HG03060 (cell line): ENCODE data around the gene CATSPER3.

Source experiments
- ATAC-seq: cut with Tn5 transposase; IDR thresholded peaks from one replicate; pipeline ENCODE4 v1.9.1; 2021; ENCODE audit warnings: low read depth, moderate number of reproducible peaks; ENCODE audit not compliant: unreplicated experiment

Gene CATSPER3

DNA sequence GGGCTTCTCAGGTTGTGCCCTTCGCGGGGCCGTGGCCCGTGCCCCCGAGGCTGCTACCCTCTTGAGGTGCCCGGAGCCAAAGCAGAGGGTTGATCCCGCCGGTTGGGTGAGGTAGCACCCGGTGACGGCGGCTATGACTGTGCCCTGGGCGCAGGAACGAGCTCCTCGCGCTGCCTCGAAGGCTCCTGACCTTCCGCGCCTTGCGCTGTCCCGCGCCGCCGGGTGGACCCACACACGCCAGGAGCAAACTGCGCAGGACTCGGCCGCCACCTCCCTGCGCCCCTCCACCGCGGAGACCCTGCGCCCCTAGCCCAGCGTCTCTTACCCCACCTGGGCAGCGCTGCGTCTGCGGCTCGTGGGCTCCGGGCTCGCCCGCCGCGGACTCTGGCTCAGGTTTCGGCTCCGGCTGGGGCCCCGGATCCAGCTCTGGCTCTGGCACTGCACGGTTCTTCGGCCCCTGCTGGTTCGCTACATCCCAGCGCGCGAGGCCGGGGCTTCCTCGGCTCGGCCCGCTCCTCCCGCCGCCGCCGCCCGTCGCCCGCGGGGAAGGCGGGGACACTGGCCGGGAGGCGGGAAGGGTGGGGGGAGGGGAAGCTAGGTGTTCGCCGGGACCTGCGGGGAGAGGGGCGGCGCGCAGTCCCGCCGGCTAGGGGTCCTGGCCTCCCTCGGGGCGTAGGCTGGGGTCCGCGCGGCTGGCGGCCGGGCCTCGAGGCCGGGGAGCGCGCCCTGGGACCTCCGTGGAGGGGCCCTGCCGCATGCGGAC is 71.7 kb downstream of the CATSPER3 start:
- ATAC-seq, result no peak

GRCh38 chr5:135040034-135040332 is 72.3 kb downstream of the CATSPER3 start:
- ATAC-seq, result no peak

DNA sequence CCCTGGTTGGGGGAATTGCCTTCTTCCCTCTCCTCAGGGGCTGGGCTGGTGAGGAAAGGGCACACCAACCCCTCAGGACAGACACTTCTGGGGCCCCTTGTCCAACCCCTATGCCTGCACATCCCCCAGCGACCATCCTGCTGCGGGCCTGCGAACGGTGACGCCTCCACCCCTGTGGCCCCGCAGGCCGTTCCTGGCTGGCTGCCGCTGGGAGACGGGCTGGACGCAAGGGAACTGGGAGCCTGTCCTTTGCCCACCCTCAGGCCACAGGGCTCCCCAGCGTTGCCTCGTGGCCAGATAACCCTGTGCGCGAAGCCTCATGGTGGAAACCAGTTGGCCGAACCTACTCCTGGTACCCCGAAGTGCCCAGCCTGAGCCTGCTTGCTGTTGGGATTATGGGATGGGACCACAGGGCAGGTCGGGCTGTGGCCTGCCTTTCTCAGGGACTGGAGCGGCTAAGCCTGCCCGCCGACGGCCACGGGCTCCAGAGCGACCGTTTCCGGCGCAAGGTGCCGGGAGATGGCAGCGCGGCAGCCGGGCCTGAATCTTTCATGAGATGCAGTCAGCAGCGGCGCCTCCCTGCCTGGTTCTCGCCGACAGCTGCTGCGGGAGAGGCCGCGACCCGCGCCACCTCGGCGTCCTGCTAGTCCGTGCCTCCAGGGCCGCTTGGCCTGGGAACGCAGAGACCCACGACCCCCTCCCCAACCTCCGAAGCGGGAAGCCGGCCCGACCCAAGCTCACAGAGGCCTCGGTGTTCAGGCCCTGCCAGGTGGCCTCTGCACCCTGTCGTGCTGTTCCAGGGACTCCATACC is 72.8 kb downstream of the CATSPER3 start:
- ATAC-seq, result no peak

GRCh38 chr5:135041145-135041587 is 73.5 kb downstream of the CATSPER3 start:
- ATAC-seq, result no peak

DNA sequence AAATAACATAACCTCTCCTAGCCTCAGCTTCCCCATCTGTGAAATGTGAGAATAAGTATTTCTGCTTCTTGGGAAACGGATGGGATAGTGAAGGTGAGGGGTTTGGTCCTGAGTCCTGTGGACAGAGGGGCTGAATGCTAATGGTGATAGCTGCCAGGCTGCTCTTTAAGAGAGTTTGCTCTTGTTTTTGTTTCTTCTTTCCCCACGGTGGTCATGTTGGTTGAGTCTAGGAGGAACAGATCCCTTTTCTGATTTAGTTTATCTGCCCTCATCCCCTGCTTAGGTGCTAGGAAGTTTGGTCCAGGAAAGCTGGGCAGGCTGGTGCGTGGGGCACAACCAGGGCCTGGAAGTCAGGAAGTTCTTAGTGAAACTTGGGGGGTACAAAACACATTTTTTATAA is 74.0 kb downstream of the CATSPER3 start:
- no peak for ATAC-seq

DNA sequence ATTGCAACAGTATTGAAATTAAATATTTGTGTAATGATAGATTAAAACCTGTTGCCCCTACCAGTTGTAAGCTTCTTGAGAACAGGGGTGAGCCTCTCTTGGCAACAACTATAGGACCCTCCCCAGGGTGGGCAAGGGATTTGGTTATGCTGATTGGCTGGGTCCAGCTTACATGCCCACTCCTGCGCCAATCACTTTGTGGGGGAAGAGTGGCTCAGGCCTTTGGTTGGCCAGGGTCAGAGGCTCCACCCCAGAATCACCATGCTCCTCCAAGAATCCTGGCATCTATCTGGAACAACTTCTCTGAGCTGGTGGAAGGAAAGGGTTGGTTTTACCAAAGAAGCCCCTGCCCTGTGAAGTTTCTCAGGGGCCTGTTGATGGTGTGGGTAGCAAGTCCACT is 74.9 kb downstream of the CATSPER3 start:
- no peak for ATAC-seq

DNA sequence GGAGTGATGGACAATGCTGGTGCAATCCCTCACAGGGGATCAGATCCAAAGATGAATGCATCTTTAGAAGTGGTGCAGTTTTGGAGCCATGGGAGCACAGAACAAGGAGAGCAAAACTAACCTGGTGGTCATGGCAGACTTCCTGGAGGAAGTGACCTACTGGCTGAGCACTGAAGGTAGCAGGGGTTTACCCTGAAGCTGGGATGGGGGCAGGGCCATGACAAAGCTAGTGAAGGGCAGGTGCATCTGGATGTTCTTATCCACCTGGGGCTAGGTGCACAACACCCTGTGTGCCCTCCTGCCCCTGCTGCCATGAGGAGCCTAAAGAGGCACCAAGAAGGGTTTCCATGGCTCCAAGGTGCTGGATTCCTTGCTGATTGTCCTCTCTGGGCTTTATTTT is 77.8 kb downstream of the CATSPER3 start:
- ATAC-seq, result no peak

- ATAC-seq, result no peak
These were observed 79.1 kb downstream of the CATSPER3 start for GRCh38 chr5:135046661-135047346.

- no peak for ATAC-seq
These were observed 79.6 kb downstream of the CATSPER3 start for GRCh38 chr5:135047347-135047695.

DNA sequence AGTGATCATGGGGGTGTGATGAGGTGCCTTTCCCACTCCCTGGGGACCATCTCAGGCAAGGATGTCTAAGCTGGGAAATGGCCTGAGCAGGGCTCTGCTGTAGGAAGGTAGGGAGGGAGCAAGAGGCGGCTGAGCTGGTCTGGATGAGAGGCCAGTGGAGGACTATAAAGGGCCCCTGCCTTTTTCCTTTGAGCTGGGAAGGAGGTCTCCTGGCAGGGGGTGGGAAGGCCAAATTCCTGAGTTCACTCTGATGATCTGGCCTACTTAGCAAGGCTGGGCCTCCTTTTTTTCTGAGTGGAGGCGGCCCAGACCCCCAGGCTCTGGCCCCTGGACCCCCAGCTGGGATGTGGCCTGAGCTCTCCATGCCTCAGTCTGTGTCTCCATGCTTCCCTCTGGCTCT is 80.6 kb downstream of the CATSPER3 start:
- no peak for ATAC-seq

DNA sequence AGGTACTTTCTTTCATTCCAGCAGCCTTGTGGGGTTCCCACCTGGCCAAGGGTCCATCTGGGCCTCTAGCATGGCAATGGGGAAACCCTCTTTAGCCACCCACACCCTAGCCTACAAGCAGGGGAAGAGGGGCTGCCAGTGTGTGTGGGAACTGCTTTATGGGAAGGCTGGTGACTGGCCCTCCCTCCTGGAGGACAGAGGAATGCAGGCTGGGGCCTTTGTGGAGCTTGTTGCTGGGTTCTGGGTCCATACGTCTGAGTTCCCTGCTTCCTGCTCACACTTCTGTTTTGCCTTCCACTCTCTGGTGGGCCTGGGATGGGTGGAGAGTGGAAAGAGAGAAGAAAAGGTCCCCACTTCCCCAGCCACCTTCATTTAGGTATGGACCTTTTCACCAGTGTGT is 81.2 kb downstream of the CATSPER3 start:
- ATAC-seq, result no peak

GRCh38 chr5:135050244-135050767 is 82.6 kb downstream of the CATSPER3 start:
- ATAC-seq, result no peak

DNA sequence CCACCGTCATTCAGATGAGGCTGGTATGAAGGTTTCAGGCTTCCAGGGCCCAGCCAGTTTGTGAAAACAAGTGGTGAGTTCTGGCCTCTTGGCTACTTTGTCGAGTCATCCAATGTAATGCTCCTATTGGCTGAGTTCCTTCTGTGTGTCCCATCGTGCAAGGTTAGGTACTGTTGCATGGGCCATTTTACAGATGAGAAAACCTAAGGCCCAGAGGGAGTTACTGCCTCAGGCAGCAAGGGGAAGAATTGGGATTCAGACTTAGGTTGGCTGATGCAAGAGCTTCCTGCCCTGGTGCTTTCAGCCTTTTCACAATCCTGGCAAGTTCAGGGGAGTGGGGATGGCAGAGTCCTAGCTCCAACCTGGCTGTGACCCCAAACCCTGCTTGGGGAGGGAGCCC is 83.7 kb downstream of the CATSPER3 start:
- ATAC-seq, result no peak

DNA sequence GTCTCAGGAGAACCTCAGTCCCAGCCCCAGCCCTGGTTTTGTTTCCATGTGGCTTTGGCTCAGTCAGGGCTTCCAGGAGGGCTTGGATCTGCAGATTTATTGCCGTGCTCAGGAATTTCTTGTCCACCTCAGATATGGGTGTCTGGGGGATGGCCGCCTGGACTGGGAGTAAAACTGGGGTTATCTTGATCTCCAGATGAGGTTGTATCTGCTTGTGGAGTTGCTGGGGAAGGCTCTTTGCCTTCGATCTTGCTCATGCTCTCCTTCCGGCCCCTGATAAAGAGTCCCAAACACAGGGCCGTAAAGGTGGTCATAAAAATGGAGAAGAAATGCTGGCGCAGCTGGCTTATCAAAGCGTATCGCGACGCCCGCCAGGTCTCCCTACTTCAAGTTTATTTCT is 84.2 kb downstream of the CATSPER3 start:
- ATAC-seq, result no peak

DNA sequence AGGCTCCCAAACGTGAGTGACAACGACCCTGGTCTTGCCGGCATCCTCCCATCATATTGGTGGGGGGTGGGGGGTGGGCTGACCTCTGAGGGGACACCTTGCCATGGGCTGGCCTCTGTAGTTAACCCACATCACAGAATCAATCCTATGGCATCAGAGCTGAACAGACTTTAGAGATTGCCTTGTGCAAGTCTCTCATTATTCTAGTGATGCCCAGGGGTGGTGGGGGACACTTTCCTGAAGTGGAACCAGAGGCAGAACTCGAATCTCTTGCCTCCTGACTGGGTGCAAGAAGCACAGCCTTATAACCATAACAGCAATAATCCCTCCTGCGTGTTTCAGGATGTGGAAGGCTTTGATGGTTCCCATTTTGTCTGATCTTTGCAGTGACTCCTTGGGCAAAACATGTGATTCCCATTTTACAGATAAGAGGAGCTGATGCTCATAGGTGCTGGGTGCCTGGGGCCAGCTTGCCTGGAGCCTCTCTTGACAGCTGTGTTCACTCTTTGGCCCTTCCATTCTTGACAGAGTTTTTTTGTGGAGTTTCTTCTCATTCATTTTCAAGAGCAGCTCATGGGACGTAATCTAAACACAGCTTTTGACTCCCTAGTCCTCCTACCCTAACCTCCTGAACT is 84.9 kb downstream of the CATSPER3 start:
- no peak for ATAC-seq

DNA sequence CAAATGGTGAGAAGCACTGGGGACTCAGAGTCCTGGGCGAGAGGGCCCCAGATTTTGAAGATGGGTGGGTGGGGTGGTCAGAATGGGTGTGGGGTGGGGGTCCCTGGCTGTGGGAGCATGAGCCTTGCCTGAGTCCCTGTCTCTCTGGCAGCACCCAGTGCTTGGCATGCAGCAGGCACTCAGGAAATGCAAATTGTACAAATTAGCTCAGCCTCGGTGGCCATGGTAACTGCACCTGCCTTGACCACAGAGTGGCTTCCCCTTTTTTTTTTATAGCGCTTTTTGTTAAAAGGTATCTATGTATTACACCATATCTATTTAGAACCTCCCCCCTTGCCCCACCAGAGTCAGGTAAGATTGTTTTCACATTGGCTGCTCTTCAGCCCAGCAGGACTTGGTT is 85.6 kb downstream of the CATSPER3 start:
- peak; percentile 88 for ATAC-seq

DNA sequence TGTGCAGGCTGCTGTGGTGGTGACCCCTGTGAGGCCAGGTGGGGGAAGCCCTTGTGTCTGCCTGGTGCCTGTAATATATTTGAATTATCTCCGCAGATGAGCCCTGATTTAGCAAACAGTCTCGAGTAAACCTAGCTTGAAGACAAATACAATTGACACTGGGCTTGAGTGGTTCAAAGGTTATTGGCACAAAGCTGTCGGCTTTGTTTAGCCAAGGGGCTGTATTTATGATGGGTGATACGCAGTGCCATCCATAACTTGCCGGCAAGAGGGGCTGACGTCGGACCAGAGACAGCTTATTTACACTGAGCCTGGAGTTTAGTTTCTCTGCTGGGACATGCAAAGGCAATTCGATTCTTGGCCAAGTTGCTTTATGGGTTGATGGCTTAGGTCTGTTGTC is 86.3 kb downstream of the CATSPER3 start:
- no peak for ATAC-seq

DNA sequence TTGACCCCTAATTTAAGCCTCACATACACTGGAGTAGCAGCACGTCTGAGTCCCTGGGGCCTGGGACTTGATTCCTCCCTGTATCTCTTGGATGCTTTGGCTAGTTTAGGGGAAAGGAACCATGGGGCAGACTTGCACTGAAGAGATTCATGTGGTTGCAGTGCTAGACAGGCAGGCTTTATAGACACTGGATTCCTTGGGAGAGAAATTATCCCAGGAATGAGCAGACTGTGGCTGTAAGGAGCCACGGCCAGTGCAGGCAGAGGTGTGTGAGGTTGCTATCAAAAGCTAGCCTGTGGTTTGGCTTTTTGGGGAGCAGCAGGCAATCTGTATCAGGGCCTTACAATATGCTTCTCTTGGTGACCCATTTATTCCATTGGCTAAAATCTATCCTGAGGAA is 86.8 kb downstream of the CATSPER3 start:
- ATAC-seq, result no peak

DNA sequence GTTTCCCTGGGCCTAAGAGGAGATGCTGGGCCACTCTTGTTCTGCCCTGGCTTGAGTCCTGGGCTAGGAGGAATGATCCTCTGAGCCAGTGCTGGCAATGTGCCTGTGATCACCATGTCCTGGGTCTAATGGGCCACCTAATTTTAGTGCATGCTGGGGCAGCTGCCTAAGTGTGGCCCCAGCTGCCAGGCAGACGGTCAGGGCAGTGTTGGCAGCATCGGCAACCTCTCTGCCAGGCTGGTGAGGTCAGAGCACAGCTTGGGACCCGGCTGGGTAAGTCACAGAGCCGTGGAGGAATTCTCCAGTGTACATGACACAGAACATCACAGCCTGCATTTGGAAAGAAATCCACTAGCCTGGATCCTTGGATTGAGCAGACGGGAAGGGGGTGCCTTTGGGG is 87.7 kb downstream of the CATSPER3 start:
- no peak for ATAC-seq

DNA sequence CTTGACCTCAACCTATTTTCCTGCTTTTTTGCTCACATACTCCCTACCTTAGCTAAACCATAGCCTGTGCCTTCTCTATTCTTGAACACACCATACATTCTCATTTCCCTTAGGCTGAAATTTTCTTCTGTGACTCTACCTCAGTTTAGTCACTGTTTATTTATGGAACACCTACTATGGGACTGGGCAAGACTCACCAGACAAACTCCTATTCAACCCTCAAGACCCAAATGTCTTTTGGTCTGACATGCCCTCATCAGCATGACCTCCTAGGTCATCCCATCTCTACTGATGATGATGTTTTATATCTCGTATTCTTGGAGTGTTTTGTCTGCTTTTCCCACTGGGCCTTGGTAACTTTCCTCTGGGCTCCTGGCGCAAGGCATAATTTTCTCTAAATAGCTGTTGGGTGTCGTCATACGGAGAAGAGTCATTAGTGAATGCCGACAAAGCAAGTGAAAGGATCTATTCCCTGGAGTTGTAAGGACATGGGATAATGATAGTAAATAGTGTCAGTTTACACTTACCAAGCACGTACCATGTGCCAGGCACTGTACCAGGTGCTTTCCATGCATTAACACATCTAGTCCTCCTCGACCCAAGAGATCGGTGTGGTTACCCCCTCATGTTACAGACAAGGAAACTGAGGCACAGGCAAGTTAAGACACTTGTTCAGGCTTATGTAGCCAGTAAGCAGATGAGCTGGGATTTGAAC is 88.8 kb downstream of the CATSPER3 start:
- no peak for ATAC-seq
